WTC11 (cell line): ENCODE results near the gene CTRL. TPM values are rescaled to one million over a fixed set of nuclear protein-coding genes. Genes with fewer than 3 reads are reported as not detected.

Experiments
- ATAC-seq: fragments of 200-7000 bp; cut with Tn5 transposase; 2 replicates; pipeline ENCODE4 v1.10.0; 2021; ENCODE audit warnings: mild to moderate bottlenecking, moderate library complexity
- CTCF ChIA-PET: fragments of 300-600 bp; sonication (Branson Sonifier 250); formaldehyde crosslinking; loops from one replicate; lab custom pipeline; 2021; ENCODE audit warnings: antibody characterized with exemption; lab: Charles Lee
- POLR2A ChIA-PET: fragments of 350-600 bp; sonication (Branson Sonifier 250); formaldehyde crosslinking; loops from one replicate; lab custom pipeline; 2021; ENCODE audit warnings: antibody characterized with exemption; lab: Charles Lee
- DNase-seq: peaks from one replicate; pipeline ENCODE4 v3.0.0; 2021; ENCODE audit warnings: low spot score
- H3K27ac Mint-ChIP-seq: 2 replicates; pipeline ENCODE4 v1.8.0; 2021; ENCODE audit warnings: mixed read lengths
- H3K27me3 Mint-ChIP-seq: 2 replicates; pipeline ENCODE4 v1.8.0; 2021; ENCODE audit warnings: low read depth, mild to moderate bottlenecking, moderate library complexity, mixed read lengths
- H3K36me3 Mint-ChIP-seq: 2 replicates; pipeline ENCODE4 v1.8.0; 2021; ENCODE audit warnings: mixed read lengths
- H3K4me1 Mint-ChIP-seq: 2 replicates; pipeline ENCODE4 v1.8.0; 2022; ENCODE audit warnings: mixed read lengths
- H3K4me3 Mint-ChIP-seq: 2 replicates; pipeline ENCODE4 v1.8.0; 2021; ENCODE audit warnings: mild to moderate bottlenecking, moderate library complexity, mixed read lengths
- H3K9me3 Mint-ChIP-seq: 2 replicates; pipeline ENCODE4 v1.8.0; 2021; ENCODE audit warnings: mixed read lengths
- FOXP1 ChIP-seq: sonication (generic); formaldehyde crosslinking; IDR thresholded peaks from 2 replicates; pipeline ENCODE4 v1.8.0; 2022; ENCODE audit warnings: missing genetic modification reagents, mild to moderate bottlenecking, moderate library complexity, borderline replicate concordance
- JUN ChIP-seq: sonication (generic); formaldehyde crosslinking; IDR thresholded peaks from 2 replicates; pipeline ENCODE4 v1.8.0; 2023; ENCODE audit warnings: mild to moderate bottlenecking, missing genetic modification reagents
- SMAD4 ChIP-seq: sonication (generic); formaldehyde crosslinking; IDR thresholded peaks from 2 replicates; pipeline ENCODE4 v1.8.0; 2022; ENCODE audit warnings: mild to moderate bottlenecking, missing genetic modification reagents
- total RNA-seq: library from RNA; stranded (reverse); gene quantifications from 3 replicates; pipeline ENCODE4 v1.2.3, GENCODE V29; 2021
- TF ChIP-seq, protein P1 (sequence below): sonication (generic); formaldehyde crosslinking; IDR thresholded peaks from 2 replicates; pipeline ENCODE4 v1.8.0; 2022; ENCODE audit warnings: missing genetic modification reagents
- TF ChIP-seq, protein P2 (sequence below): sonication (generic); formaldehyde crosslinking; IDR thresholded peaks from 2 replicates; pipeline ENCODE4 v1.8.0; 2023; ENCODE audit warnings: missing genetic modification reagents
- TF ChIP-seq, protein P3 (sequence below): sonication (generic); formaldehyde crosslinking; IDR thresholded peaks from 2 replicates; pipeline ENCODE4 v1.8.1; 2023; ENCODE audit warnings: mild to moderate bottlenecking, missing genetic modification reagents, borderline replicate concordance
- TF ChIP-seq, protein P4 (sequence below): fragments of 250-450 bp; sonication (Bioruptor Pico); IDR thresholded peaks from 2 replicates; pipeline ENCODE4 v1.9.0; 2021; ENCODE audit warnings: mild to moderate bottlenecking
- TF ChIP-seq, protein P5 (sequence below): sonication (generic); formaldehyde crosslinking; IDR thresholded peaks from 2 replicates; pipeline ENCODE4 v1.8.0; 2022; ENCODE audit warnings: mild to moderate bottlenecking, missing genetic modification reagents

Gene CTRL
- total RNA-seq, 1 experiment from 2014 or later = 2.8 TPM

DNA sequence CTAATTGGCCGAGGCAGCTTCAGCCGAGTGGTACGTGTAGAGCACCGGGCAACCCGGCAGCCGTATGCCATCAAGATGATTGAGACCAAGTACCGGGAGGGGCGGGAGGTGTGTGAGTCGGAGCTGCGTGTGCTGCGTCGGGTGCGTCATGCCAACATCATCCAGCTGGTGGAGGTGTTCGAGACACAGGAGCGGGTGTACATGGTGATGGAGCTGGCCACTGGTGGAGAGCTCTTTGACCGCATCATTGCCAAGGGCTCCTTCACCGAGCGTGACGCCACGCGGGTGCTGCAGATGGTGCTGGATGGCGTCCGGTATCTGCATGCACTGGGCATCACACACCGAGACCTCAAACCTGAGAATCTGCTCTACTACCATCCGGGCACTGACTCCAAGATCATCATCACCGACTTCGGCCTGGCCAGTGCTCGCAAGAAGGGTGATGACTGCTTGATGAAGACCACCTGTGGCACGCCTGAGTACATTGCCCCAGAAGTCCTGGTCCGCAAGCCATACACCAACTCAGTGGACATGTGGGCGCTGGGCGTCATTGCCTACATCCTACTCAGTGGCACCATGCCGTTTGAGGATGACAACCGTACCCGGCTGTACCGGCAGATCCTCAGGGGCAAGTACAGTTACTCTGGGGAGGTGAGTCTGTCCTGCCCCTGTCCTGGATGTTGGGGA, 22.5 kb downstream of the CTRL start (continued):
- TF ChIP-seq, protein P1, sequence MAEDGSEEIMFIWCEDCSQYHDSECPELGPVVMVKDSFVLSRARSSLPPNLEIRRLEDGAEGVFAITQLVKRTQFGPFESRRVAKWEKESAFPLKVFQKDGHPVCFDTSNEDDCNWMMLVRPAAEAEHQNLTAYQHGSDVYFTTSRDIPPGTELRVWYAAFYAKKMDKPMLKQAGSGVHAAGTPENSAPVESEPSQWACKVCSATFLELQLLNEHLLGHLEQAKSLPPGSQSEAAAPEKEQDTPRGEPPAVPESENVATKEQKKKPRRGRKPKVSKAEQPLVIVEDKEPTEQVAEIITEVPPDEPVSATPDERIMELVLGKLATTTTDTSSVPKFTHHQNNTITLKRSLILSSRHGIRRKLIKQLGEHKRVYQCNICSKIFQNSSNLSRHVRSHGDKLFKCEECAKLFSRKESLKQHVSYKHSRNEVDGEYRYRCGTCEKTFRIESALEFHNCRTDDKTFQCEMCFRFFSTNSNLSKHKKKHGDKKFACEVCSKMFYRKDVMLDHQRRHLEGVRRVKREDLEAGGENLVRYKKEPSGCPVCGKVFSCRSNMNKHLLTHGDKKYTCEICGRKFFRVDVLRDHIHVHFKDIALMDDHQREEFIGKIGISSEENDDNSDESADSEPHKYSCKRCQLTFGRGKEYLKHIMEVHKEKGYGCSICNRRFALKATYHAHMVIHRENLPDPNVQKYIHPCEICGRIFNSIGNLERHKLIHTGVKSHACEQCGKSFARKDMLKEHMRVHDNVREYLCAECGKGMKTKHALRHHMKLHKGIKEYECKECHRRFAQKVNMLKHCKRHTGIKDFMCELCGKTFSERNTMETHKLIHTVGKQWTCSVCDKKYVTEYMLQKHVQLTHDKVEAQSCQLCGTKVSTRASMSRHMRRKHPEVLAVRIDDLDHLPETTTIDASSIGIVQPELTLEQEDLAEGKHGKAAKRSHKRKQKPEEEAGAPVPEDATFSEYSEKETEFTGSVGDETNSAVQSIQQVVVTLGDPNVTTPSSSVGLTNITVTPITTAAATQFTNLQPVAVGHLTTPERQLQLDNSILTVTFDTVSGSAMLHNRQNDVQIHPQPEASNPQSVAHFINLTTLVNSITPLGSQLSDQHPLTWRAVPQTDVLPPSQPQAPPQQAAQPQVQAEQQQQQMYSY (CRISPR knock-in tag) = no peak
- TF ChIP-seq, protein P2, sequence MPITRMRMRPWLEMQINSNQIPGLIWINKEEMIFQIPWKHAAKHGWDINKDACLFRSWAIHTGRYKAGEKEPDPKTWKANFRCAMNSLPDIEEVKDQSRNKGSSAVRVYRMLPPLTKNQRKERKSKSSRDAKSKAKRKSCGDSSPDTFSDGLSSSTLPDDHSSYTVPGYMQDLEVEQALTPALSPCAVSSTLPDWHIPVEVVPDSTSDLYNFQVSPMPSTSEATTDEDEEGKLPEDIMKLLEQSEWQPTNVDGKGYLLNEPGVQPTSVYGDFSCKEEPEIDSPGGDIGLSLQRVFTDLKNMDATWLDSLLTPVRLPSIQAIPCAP (CRISPR knock-in tag) = no peak

DNA sequence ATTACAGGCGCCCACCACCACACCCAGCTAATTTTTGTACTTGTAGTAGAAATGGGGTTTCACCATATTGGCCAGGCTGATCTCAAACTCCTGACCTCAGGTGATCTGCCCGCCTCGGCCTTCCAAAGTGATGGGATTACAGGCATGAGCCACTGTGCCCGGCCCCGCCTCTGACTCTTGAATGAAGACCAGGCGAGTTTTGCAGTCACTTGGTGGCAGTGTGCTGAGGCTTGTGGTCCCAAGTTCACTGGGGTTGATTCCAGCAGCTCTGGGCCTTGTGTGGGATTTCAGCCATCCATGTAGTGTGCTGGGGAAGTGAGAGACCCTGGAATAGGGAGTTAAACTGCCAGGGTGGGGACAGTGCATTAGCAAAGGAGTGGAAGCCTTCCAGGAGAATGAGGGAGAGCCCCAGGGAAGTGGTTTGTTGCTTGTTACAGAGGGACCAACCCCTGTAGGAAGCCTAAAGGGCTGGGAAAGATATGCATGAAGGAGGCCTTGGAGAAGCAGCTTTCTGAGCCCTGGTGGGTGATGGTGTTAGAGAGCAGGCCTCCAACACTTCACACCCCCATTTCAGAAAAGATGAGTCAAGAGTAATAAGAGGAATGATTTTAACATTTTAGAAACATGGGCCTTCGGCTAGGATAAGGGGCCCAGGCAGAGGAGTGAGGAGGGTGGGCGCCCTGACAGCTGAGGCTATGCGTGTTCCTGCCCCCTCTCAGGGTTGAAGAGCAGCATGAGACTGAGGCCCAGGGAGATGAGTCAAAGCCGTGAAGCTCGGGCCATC, 24.1 kb downstream of the CTRL start:
- POLR2A ChIA-PET = no interaction called here
- DNase-seq (no peak), ATAC-seq (peak; percentile 49)
- H3K27me3 Mint-ChIP-seq = no peaks in the 10 kb centered on the region
- H3K4me1 Mint-ChIP-seq = no peaks in the 10 kb centered on the region
- H3K4me3 Mint-ChIP-seq = no peak overlapping the region
- TF ChIP-seq, protein P3, sequence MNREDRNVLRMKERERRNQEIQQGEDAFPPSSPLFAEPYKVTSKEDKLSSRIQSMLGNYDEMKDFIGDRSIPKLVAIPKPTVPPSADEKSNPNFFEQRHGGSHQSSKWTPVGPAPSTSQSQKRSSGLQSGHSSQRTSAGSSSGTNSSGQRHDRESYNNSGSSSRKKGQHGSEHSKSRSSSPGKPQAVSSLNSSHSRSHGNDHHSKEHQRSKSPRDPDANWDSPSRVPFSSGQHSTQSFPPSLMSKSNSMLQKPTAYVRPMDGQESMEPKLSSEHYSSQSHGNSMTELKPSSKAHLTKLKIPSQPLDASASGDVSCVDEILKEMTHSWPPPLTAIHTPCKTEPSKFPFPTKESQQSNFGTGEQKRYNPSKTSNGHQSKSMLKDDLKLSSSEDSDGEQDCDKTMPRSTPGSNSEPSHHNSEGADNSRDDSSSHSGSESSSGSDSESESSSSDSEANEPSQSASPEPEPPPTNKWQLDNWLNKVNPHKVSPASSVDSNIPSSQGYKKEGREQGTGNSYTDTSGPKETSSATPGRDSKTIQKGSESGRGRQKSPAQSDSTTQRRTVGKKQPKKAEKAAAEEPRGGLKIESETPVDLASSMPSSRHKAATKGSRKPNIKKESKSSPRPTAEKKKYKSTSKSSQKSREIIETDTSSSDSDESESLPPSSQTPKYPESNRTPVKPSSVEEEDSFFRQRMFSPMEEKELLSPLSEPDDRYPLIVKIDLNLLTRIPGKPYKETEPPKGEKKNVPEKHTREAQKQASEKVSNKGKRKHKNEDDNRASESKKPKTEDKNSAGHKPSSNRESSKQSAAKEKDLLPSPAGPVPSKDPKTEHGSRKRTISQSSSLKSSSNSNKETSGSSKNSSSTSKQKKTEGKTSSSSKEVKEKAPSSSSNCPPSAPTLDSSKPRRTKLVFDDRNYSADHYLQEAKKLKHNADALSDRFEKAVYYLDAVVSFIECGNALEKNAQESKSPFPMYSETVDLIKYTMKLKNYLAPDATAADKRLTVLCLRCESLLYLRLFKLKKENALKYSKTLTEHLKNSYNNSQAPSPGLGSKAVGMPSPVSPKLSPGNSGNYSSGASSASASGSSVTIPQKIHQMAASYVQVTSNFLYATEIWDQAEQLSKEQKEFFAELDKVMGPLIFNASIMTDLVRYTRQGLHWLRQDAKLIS (CRISPR knock-in tag) = no peak
- TF ChIP-seq FOXP1 (no peak), SMAD4 (CRISPR knock-in tag) (no peak), JUN (CRISPR knock-in tag) (no peak)
- TF ChIP-seq, protein P4, sequence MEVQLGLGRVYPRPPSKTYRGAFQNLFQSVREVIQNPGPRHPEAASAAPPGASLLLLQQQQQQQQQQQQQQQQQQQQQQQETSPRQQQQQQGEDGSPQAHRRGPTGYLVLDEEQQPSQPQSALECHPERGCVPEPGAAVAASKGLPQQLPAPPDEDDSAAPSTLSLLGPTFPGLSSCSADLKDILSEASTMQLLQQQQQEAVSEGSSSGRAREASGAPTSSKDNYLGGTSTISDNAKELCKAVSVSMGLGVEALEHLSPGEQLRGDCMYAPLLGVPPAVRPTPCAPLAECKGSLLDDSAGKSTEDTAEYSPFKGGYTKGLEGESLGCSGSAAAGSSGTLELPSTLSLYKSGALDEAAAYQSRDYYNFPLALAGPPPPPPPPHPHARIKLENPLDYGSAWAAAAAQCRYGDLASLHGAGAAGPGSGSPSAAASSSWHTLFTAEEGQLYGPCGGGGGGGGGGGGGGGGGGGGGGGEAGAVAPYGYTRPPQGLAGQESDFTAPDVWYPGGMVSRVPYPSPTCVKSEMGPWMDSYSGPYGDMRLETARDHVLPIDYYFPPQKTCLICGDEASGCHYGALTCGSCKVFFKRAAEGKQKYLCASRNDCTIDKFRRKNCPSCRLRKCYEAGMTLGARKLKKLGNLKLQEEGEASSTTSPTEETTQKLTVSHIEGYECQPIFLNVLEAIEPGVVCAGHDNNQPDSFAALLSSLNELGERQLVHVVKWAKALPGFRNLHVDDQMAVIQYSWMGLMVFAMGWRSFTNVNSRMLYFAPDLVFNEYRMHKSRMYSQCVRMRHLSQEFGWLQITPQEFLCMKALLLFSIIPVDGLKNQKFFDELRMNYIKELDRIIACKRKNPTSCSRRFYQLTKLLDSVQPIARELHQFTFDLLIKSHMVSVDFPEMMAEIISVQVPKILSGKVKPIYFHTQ (CRISPR knock-in tag) = no peak
- TF ChIP-seq, protein P5, sequence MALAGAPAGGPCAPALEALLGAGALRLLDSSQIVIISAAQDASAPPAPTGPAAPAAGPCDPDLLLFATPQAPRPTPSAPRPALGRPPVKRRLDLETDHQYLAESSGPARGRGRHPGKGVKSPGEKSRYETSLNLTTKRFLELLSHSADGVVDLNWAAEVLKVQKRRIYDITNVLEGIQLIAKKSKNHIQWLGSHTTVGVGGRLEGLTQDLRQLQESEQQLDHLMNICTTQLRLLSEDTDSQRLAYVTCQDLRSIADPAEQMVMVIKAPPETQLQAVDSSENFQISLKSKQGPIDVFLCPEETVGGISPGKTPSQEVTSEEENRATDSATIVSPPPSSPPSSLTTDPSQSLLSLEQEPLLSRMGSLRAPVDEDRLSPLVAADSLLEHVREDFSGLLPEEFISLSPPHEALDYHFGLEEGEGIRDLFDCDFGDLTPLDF (CRISPR knock-in tag) = no peak
- TF ChIP-seq, all 79 proteins: peak for 0
- Mint-ChIP-seq H3K36me3 (peaks cover 25% of the 10 kb centered on the region), H3K9me3 (no peaks in the 10 kb centered on the region), H3K27ac (peak overlapping the region; percentile 71; the same call in 1 of the 2 replicates)
- CTCF ChIA-PET = interaction anchor here (1.0 to 1.3 kb wide), 3 partner anchors 21 to 87 kb away, joined by 3 read pairs; no protein-coding TSS in a partner anchor
